Nephron progenitor cell (in vitro differentiated cells): Measurements from ENCODE around the gene GFRA1.

Experiments
- DNase-seq: peaks from one replicate; pipeline ENCODE4 v3.0.0; 2021
- H3K27ac Mint-ChIP-seq: 2 replicates; pipeline ENCODE4 v1.8.0; 2021; ENCODE audit warnings: mild to moderate bottlenecking, moderate library complexity, mixed read lengths
- H3K27me3 Mint-ChIP-seq: 2 replicates; pipeline ENCODE4 v1.8.0; 2021; ENCODE audit warnings: mild to moderate bottlenecking, low read depth, mixed read lengths; ENCODE audit not compliant: poor library complexity
- H3K36me3 Mint-ChIP-seq: 2 replicates; pipeline ENCODE4 v1.8.0; 2021; ENCODE audit warnings: low read depth, mixed read lengths
- H3K4me1 Mint-ChIP-seq: 2 replicates; pipeline ENCODE4 v1.8.0; 2021; ENCODE audit warnings: mixed read lengths
- H3K4me3 Mint-ChIP-seq: 2 replicates; pipeline ENCODE4 v1.8.0; 2021; ENCODE audit warnings: mild to moderate bottlenecking, moderate library complexity, mixed read lengths
- H3K9me3 Mint-ChIP-seq: 2 replicates; pipeline ENCODE4 v1.8.0; 2021; ENCODE audit warnings: mild to moderate bottlenecking, moderate library complexity, mixed read lengths
- CTCF ChIP-seq: fragments of 200-600 bp; sonication (generic); IDR thresholded peaks from 2 replicates; pipeline ENCODE4 v1.5.0; 2021; ENCODE audit warnings: antibody characterized with exemption

GFRA1 gene

GRCh38 chr10:116067825-116068224 is 205.2 kb downstream of the GFRA1 start:
- peaks cover 54% of the 10 kb centered on the region for H3K4me1 Mint-ChIP-seq
- no peak for DNase-seq
- no peak for TF ChIP-seq CTCF
- H3K27me3 Mint-ChIP-seq: no peaks in the 10 kb centered on the region
- no peak overlapping the region for H3K4me3 Mint-ChIP-seq
- H3K9me3 Mint-ChIP-seq: no peaks in the 10 kb centered on the region
- no peaks in the 10 kb centered on the region for H3K36me3 Mint-ChIP-seq
- H3K27ac Mint-ChIP-seq: no peak overlapping the region

GRCh38 chr10:116063107-116063506 is 209.9 kb downstream of the GFRA1 start:
- peaks cover 52% of the 10 kb centered on the region for H3K4me1 Mint-ChIP-seq
- no peak overlapping the region for H3K27ac Mint-ChIP-seq
- no peaks in the 10 kb centered on the region for H3K9me3 Mint-ChIP-seq
- no peaks in the 10 kb centered on the region for H3K27me3 Mint-ChIP-seq
- no peak for DNase-seq
- TF ChIP-seq CTCF: no peak
- no peaks in the 10 kb centered on the region for H3K36me3 Mint-ChIP-seq
- H3K4me3 Mint-ChIP-seq: no peak overlapping the region

GRCh38 chr10:116060864-116061263 is 212.1 kb downstream of the GFRA1 start:
- Mint-ChIP-seq H3K27ac (no peak overlapping the region), H3K4me3 (no peak overlapping the region), H3K4me1 (peaks cover 63% of the 10 kb centered on the region), H3K27me3 (no peaks in the 10 kb centered on the region), H3K9me3 (no peaks in the 10 kb centered on the region), H3K36me3 (no peaks in the 10 kb centered on the region)
- DNase-seq: no peak
- no peak for TF ChIP-seq CTCF

- Mint-ChIP-seq H3K4me1 (peaks cover 76% of the 10 kb centered on the region), H3K36me3 (no peaks in the 10 kb centered on the region), H3K27ac (peak overlapping the region; percentile 13), H3K4me3 (no peak overlapping the region), H3K27me3 (peaks cover 4% of the 10 kb centered on the region), H3K9me3 (no peaks in the 10 kb centered on the region)
- no peak for DNase-seq
- no peak for TF ChIP-seq CTCF
These were observed 213.7 kb downstream of the GFRA1 start for GRCh38 chr10:116059320-116059719.

- no peaks in the 10 kb centered on the region for H3K36me3 Mint-ChIP-seq
- peaks cover 7% of the 10 kb centered on the region for H3K27me3 Mint-ChIP-seq
- peaks cover 64% of the 10 kb centered on the region for H3K4me1 Mint-ChIP-seq
- H3K9me3 Mint-ChIP-seq: no peaks in the 10 kb centered on the region
- no peak overlapping the region for H3K4me3 Mint-ChIP-seq
- no peak for DNase-seq
- peak overlapping the region; percentile 31 for H3K27ac Mint-ChIP-seq
- TF ChIP-seq CTCF: no peak
These were observed 216.3 kb downstream of the GFRA1 start for GRCh38 chr10:116056445-116057293.

GRCh38 chr10:116055917-116056252 is 217.1 kb downstream of the GFRA1 start:
- Mint-ChIP-seq H3K27me3 (peaks cover 11% of the 10 kb centered on the region), H3K4me1 (peaks cover 61% of the 10 kb centered on the region), H3K36me3 (no peaks in the 10 kb centered on the region), H3K4me3 (no peak overlapping the region), H3K27ac (no peak overlapping the region), H3K9me3 (no peaks in the 10 kb centered on the region)
- DNase-seq: no peak
- no peak for TF ChIP-seq CTCF
